ENCODE measurements around the gene TTC34.

The TTC34 gene

GRCh38 chr1:2604156-2604843, 197.2 kb downstream of the TTC34 start:
- no peaks in the 10 kb centered on the region for H3K36me3 ChIP-seq (ENCODE audit: control insufficient read depth, insufficient read depth, low read length)
- H3K4me3 ChIP-seq (ENCODE audit: low read depth, low read length): no peak overlapping the region
- H3K79me2 ChIP-seq: no peaks in the 10 kb centered on the region
- H3K4me1 ChIP-seq: no peaks in the 10 kb centered on the region
- H3K9ac ChIP-seq: no peak overlapping the region
- TF ChIP-seq, protein P1, sequence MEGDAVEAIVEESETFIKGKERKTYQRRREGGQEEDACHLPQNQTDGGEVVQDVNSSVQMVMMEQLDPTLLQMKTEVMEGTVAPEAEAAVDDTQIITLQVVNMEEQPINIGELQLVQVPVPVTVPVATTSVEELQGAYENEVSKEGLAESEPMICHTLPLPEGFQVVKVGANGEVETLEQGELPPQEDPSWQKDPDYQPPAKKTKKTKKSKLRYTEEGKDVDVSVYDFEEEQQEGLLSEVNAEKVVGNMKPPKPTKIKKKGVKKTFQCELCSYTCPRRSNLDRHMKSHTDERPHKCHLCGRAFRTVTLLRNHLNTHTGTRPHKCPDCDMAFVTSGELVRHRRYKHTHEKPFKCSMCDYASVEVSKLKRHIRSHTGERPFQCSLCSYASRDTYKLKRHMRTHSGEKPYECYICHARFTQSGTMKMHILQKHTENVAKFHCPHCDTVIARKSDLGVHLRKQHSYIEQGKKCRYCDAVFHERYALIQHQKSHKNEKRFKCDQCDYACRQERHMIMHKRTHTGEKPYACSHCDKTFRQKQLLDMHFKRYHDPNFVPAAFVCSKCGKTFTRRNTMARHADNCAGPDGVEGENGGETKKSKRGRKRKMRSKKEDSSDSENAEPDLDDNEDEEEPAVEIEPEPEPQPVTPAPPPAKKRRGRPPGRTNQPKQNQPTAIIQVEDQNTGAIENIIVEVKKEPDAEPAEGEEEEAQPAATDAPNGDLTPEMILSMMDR (IDR thresholded peaks at IDR 0.05): no peak
- no peak overlapping the region for H3K4me2 ChIP-seq (ENCODE audit: low read length)
- no peak overlapping the region for H2AFZ ChIP-seq
- no peak overlapping the region for H3K27ac ChIP-seq
- H3K27me3 ChIP-seq (ENCODE audit: control insufficient read depth, insufficient read depth, low read length): no peaks in the 10 kb centered on the region
- no peaks in the 10 kb centered on the region for H3K9me3 ChIP-seq (ENCODE audit: control insufficient read depth, low read length)

DNA sequence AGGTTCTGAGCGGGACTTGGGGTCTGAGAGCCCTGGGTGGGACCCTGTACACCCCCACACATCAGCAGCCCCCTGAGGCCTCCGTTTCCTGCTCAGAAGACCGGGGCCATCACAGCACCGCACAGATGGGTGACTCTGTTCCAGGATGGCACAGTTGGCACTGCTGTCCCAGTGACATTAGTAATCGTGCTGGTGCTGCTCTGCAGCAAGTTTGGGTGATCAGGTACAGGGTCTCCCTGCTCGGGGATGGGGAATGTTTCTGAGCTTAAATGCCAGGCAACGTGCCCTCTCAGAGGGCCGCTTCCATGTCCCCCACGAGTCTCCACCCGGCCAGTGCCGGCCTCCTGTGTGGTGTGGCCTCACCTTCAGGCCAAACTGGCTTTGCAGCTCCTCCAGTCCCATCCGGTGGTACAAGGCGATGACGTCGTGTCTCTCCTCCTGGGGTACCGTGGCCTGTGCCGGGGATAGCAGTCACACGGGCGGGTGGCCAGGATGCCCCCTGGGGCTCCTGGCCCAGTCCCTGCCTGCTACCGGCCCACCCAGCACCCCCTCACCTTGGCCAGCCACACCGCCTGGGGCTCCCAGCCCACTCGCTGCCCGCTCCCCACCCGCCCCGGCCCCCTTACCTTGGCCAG, 197.9 kb downstream of the TTC34 start:
- Histone ChIP-seq H3K4me1 (no peaks in the 10 kb centered on the region), H3K79me2 (no peaks in the 10 kb centered on the region), H3K36me3 (ENCODE audit: control insufficient read depth, insufficient read depth, low read length) (no peaks in the 10 kb centered on the region), H3K9ac (no peak overlapping the region), H3K4me2 (ENCODE audit: low read length) (no peak overlapping the region), H3K4me3 (ENCODE audit: low read depth, low read length) (no peak overlapping the region), H3K27me3 (ENCODE audit: control insufficient read depth, insufficient read depth, low read length) (no peaks in the 10 kb centered on the region), H3K27ac (no peak overlapping the region), H2AFZ (no peak overlapping the region), H3K9me3 (ENCODE audit: control insufficient read depth, low read length) (no peaks in the 10 kb centered on the region)
- TF ChIP-seq, protein P1 (IDR thresholded peaks at IDR 0.05): no peak

GRCh38 chr1:2602866-2603520, 198.5 kb downstream of the TTC34 start:
- Histone ChIP-seq H3K36me3 (ENCODE audit: control insufficient read depth, insufficient read depth, low read length) (no peaks in the 10 kb centered on the region), H3K79me2 (no peaks in the 10 kb centered on the region), H3K9ac (no peak overlapping the region), H3K27ac (no peak overlapping the region), H3K27me3 (ENCODE audit: control insufficient read depth, insufficient read depth, low read length) (no peaks in the 10 kb centered on the region), H3K9me3 (ENCODE audit: control insufficient read depth, low read length) (no peaks in the 10 kb centered on the region), H2AFZ (no peak overlapping the region), H3K4me3 (ENCODE audit: low read depth, low read length) (no peak overlapping the region), H3K4me2 (ENCODE audit: low read length) (no peak overlapping the region), H3K4me1 (no peaks in the 10 kb centered on the region)
- TF ChIP-seq, protein P1 (IDR thresholded peaks at IDR 0.05): no peak

DNA sequence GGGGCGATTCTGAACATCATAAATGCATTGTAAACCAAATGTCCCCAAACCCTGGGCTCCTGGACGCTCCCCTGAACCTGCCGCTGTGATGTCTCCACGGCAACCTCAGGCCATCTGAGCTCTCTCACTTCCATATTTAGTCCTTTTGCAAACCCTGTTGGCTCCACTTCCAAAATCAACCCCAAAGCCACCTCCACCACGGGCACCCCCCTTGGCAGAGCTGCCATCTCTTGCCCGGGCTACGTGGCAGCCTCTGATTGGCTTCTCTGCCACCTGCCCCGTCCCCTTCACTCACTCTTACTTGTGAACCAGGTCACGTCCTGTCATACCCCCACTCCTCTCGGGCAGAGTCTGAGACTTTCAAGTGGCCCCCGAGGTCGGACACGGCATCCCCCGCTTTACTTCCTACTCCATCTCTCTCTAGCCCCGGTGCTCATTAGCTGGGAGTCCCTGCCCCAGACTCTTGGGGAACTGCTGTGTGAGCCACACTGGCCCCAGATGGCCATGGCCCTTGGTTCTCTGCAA, 199.1 kb downstream of the TTC34 start:
- Histone ChIP-seq H3K36me3 (ENCODE audit: control insufficient read depth, insufficient read depth, low read length) (no peaks in the 10 kb centered on the region), H3K4me2 (ENCODE audit: low read length) (no peak overlapping the region), H3K9me3 (ENCODE audit: control insufficient read depth, low read length) (no peaks in the 10 kb centered on the region), H3K4me1 (no peaks in the 10 kb centered on the region), H3K9ac (no peak overlapping the region), H3K4me3 (ENCODE audit: low read depth, low read length) (no peak overlapping the region), H2AFZ (no peak overlapping the region), H3K79me2 (no peaks in the 10 kb centered on the region), H3K27ac (no peak overlapping the region), H3K27me3 (ENCODE audit: control insufficient read depth, insufficient read depth, low read length) (no peaks in the 10 kb centered on the region)
- TF ChIP-seq, protein P1 (IDR thresholded peaks at IDR 0.05): no peak

Data from parathyroid adenoma (tissue), 2 donors.